Smooth muscle cell (in vitro differentiated cells): ENCODE data around the gene ZNF438. TPM values are rescaled to one million over a fixed set of nuclear protein-coding genes. Genes with fewer than 3 reads are reported as not detected.
"Not testable (repeated sequence)": the region's sequence is repeated elsewhere in the genome, so short reads cannot be mapped to it uniquely, and the experiment has no call there.

Source experiments
- DNase-seq: peaks from one replicate; lab custom pipeline; 2025; ENCODE audit not compliant: unreplicated experiment; lab: John Stamatoyannopoulos, UW
- H2AFZ ChIP-seq: fragments of 200-600 bp; sonication (generic); 2 replicates; pipeline ENCODE4 v1.6.0; 2016; ENCODE audit warnings: antibody characterized with exemption, low read depth, mild to moderate bottlenecking
- H3F3A ChIP-seq: fragments of 200-600 bp; sonication (generic); 2 replicates; pipeline ENCODE4 v1.6.0; 2017; ENCODE audit warnings: antibody characterized with exemption, low read depth
- H3K27ac ChIP-seq: fragments of 200-600 bp; sonication (generic); 2 replicates; pipeline ENCODE4 v1.5.1; 2016; ENCODE audit warnings: low read depth, mild to moderate bottlenecking
- H3K27me3 ChIP-seq: fragments of 200-600 bp; sonication (generic); 2 replicates; pipeline ENCODE4 v1.6.1; 2016; ENCODE audit warnings: low read depth, mild to moderate bottlenecking
- H3K36me3 ChIP-seq: fragments of 200-600 bp; sonication (generic); 2 replicates; pipeline ENCODE4 v1.5.1; 2016; ENCODE audit warnings: low read depth
- H3K4me1 ChIP-seq: fragments of 200-600 bp; sonication (generic); 2 replicates; pipeline ENCODE4 v1.5.1; 2016; ENCODE audit warnings: low read depth
- H3K4me2 ChIP-seq: fragments of 200-600 bp; sonication (generic); 2 replicates; pipeline ENCODE4 v1.6.0; 2016; ENCODE audit warnings: mild to moderate bottlenecking
- H3K4me3 ChIP-seq: fragments of 200-600 bp; sonication (generic); 2 replicates; pipeline ENCODE4 v1.5.1; 2016; ENCODE audit warnings: mild to moderate bottlenecking
- H3K79me2 ChIP-seq: fragments of 200-600 bp; sonication (generic); 2 replicates; pipeline ENCODE4 v1.6.0; 2016; ENCODE audit warnings: low read depth, mild to moderate bottlenecking
- H3K9ac ChIP-seq: fragments of 200-600 bp; sonication (generic); 2 replicates; pipeline ENCODE4 v1.6.0; 2016; ENCODE audit warnings: low read depth
- H3K9me3 ChIP-seq: fragments of 200-600 bp; sonication (generic); replicated peaks from 2 replicates; pipeline ENCODE4 v1.5.1; 2016; ENCODE audit warnings: low read depth
- H4K20me1 ChIP-seq: fragments of 200-600 bp; sonication (generic); 2 replicates; pipeline ENCODE4 v1.6.0; 2016; ENCODE audit warnings: low read depth
- CTCF ChIP-seq: fragments of 200-600 bp; sonication (generic); IDR thresholded peaks from 2 replicates; pipeline ENCODE4 v1.5.1; 2017; ENCODE audit warnings: borderline replicate concordance, mild to moderate bottlenecking, antibody characterized with exemption; ENCODE audit not compliant: insufficient read depth, poor library complexity, severe bottlenecking
- WGBS: methylation state at CpG from one replicate; pipeline ENCODE4 v1.1.7; 2016; ENCODE audit warnings: low lambda C conversion rate; 5-methylcytosine and 5-hydroxymethylcytosine counted together
- polyA plus RNA-seq: library from polyadenylated mRNA; unstranded; fragments of >200 nt; fragmentation: Nextera tagmentation; extraction: Ambion mirVana; gene quantifications from 2 replicates; pipeline ENCODE4 v1.2.1, GENCODE V29; 2016
- total RNA-seq: library from RNA; depleted of rRNA; stranded (reverse); fragments of >200 nt; gene quantifications from 2 replicates; pipeline ENCODE4 v1.2.3, GENCODE V29; 2014

ZNF438 gene
- total and polyA plus RNA-seq, 2 experiments from 2014 or later: 2.8 to 3.4 TPM

GRCh38 chr10:30911303-30911863 lies 120.3 kb downstream of the ZNF438 start:
- no peaks in the 10 kb centered on the region for H3K4me1 ChIP-seq
- H3K9me3 ChIP-seq: no peaks in the 10 kb centered on the region
- DNase-seq: no peak
- H3F3A ChIP-seq: no peaks in the 10 kb centered on the region
- WGBS: 76% methylated on average over 3 of the region's 3 CpGs
- TF ChIP-seq CTCF: no peak
- no peak overlapping the region for H3K4me2 ChIP-seq
- no peak overlapping the region for H3K27ac ChIP-seq
- no peaks in the 10 kb centered on the region for H3K36me3 ChIP-seq
- H3K9ac ChIP-seq: no peak overlapping the region
- no peak overlapping the region for H2AFZ ChIP-seq
- no peaks in the 10 kb centered on the region for H4K20me1 ChIP-seq
- no peak overlapping the region for H3K4me3 ChIP-seq
- H3K79me2 ChIP-seq: no peaks in the 10 kb centered on the region
- no peaks in the 10 kb centered on the region for H3K27me3 ChIP-seq

GRCh38 chr10:30903397-30904138 lies 128.1 kb downstream of the ZNF438 start:
- Histone ChIP-seq H3K4me3 (no peak overlapping the region), H3K27ac (no peak overlapping the region), H2AFZ (no peak overlapping the region), H3K9me3 (no peaks in the 10 kb centered on the region), H3F3A (no peaks in the 10 kb centered on the region), H3K79me2 (no peaks in the 10 kb centered on the region), H3K27me3 (no peaks in the 10 kb centered on the region), H3K4me2 (no peak overlapping the region), H3K36me3 (peaks cover 10% of the 10 kb centered on the region), H3K9ac (no peak overlapping the region), H3K4me1 (no peaks in the 10 kb centered on the region), H4K20me1 (no peaks in the 10 kb centered on the region)
- WGBS: 95% methylated on average over 2 of the region's 2 CpGs
- no peak for DNase-seq
- TF ChIP-seq CTCF: no peak

GRCh38 chr10:30902621-30903396 lies 128.9 kb downstream of the ZNF438 start:
- 98% methylated on average over 31 of the region's 37 CpGs for WGBS
- H3K27ac ChIP-seq: no peak overlapping the region
- H3F3A ChIP-seq: no peaks in the 10 kb centered on the region

GRCh38 chr10:30901487-30901886 lies 130.2 kb downstream of the ZNF438 start:
- not testable (repeated sequence) for DNase-seq, H3K79me2 ChIP-seq, H3F3A ChIP-seq, H3K9me3 ChIP-seq, H3K9ac ChIP-seq, H3K36me3 ChIP-seq, H3K4me3 ChIP-seq, H2AFZ ChIP-seq, H3K4me1 ChIP-seq, H3K4me2 ChIP-seq, H3K27ac ChIP-seq, H4K20me1 ChIP-seq, H3K27me3 ChIP-seq
- WGBS: 97% methylated on average over 21 of the region's 21 CpGs

More at GRCh38 chr10:30902621-30903396, 128.9 kb downstream of the ZNF438 start:
- Histone ChIP-seq H3K4me1 (no peaks in the 10 kb centered on the region), H2AFZ (no peak overlapping the region), H3K9me3 (no peaks in the 10 kb centered on the region), H3K9ac (no peak overlapping the region), H3K36me3 (peaks cover 10% of the 10 kb centered on the region), H3K4me2 (no peak overlapping the region), H4K20me1 (no peaks in the 10 kb centered on the region), H3K4me3 (no peak overlapping the region), H3K27me3 (no peaks in the 10 kb centered on the region), H3K79me2 (no peaks in the 10 kb centered on the region)
- DNase-seq: no peak
- no peak for TF ChIP-seq CTCF
